Mammary epithelial cell (primary cell): ENCODE measurements around the gene CEP78.

ENCODE experiments used
- CTCF ChIP-seq, 2 donors: IDR thresholded peaks in 1 of 2; conservative IDR thresholded peaks in 1 of 2; 2 replicates each; pipeline ENCODE4 v1.5.1; 2011 to 2012; ENCODE audit warnings: inconsistent platforms in 2 of 2, low read length in 2 of 2, mild to moderate bottlenecking in 2 of 2, control low read depth in 1 of 2, low read depth in 1 of 2; ENCODE audit not compliant: insufficient read depth in 1 of 2; ENCODE audit errors: extremely low read depth in 1 of 2
- EZH2 ChIP-seq: IDR thresholded peaks from 2 replicates; pipeline ENCODE4 v1.6.1; 2012; ENCODE audit warnings: low read length, inconsistent platforms, borderline replicate concordance

GRCh38 chr9:78311075-78311474, 75.2 kb downstream of the CEP78 start:
- TF ChIP-seq CTCF (conservative IDR thresholded peaks at IDR 0.05 in 1 of 2, IDR thresholded peaks at IDR 0.05 in 1 of 2; ENCODE audit: extremely low read depth in 1 of 2, insufficient read depth in 1 of 2, low read depth in 1 of 2, low read length in 2 of 2) (no peak), EZH2 (no peak)
